ENCODE measurements around the gene SLC4A5.

DNA sequence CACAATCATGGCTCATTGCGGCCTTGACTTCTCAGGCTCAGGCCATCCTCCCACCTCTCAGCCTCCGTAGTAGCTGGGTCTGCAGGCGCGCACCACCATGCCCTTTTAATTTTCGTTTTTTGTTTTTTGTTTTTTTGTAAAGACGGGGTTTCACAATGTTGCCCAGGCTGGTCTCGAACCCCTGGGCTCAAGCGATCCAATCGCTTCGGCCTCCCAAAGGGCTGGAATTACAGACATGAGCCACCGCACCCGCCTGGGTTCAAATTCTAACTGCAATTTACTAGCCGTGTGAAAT is 49.2 kb upstream of the SLC4A5 start:
- TF ChIP-seq CEBPB (IDR thresholded peaks at IDR 0.05) (no peak), YY1 (IDR thresholded peaks at IDR 0.05; ENCODE audit: low read depth) (no peak), TEAD4 (IDR thresholded peaks at IDR 0.05) (no peak), TAF1 (IDR thresholded peaks at IDR 0.05; ENCODE audit: low read depth) (no peak), TCF12 (IDR thresholded peaks at IDR 0.05; ENCODE audit: low read depth) (no peak), EP300 (IDR thresholded peaks at IDR 0.05; ENCODE audit: borderline replicate concordance) (no peak), CREB1 (IDR thresholded peaks at IDR 0.05; ENCODE audit: low read depth) (no peak), RAD21 (IDR thresholded peaks at IDR 0.05; ENCODE audit: low read depth) (no peak), FOXM1 (IDR thresholded peaks at IDR 0.05; ENCODE audit: borderline replicate concordance, low read depth) (no peak), NFIC (IDR thresholded peaks at IDR 0.05) (no peak)
- TF ChIP-seq, protein P1, sequence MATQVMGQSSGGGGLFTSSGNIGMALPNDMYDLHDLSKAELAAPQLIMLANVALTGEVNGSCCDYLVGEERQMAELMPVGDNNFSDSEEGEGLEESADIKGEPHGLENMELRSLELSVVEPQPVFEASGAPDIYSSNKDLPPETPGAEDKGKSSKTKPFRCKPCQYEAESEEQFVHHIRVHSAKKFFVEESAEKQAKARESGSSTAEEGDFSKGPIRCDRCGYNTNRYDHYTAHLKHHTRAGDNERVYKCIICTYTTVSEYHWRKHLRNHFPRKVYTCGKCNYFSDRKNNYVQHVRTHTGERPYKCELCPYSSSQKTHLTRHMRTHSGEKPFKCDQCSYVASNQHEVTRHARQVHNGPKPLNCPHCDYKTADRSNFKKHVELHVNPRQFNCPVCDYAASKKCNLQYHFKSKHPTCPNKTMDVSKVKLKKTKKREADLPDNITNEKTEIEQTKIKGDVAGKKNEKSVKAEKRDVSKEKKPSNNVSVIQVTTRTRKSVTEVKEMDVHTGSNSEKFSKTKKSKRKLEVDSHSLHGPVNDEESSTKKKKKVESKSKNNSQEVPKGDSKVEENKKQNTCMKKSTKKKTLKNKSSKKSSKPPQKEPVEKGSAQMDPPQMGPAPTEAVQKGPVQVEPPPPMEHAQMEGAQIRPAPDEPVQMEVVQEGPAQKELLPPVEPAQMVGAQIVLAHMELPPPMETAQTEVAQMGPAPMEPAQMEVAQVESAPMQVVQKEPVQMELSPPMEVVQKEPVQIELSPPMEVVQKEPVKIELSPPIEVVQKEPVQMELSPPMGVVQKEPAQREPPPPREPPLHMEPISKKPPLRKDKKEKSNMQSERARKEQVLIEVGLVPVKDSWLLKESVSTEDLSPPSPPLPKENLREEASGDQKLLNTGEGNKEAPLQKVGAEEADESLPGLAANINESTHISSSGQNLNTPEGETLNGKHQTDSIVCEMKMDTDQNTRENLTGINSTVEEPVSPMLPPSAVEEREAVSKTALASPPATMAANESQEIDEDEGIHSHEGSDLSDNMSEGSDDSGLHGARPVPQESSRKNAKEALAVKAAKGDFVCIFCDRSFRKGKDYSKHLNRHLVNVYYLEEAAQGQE (IDR thresholded peaks at IDR 0.05; ENCODE audit: low read depth) = no peak
- TF ChIP-seq, protein P2, sequence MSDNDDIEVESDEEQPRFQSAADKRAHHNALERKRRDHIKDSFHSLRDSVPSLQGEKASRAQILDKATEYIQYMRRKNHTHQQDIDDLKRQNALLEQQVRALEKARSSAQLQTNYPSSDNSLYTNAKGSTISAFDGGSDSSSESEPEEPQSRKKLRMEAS (IDR thresholded peaks at IDR 0.05) = no peak
- TF ChIP-seq, protein P3, sequence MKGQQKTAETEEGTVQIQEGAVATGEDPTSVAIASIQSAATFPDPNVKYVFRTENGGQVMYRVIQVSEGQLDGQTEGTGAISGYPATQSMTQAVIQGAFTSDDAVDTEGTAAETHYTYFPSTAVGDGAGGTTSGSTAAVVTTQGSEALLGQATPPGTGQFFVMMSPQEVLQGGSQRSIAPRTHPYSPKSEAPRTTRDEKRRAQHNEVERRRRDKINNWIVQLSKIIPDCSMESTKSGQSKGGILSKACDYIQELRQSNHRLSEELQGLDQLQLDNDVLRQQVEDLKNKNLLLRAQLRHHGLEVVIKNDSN (IDR thresholded peaks at IDR 0.05) = no peak
